Endodermal cell (in vitro differentiated cells): ENCODE data around the gene TRPM4. TPM values are rescaled to one million over a fixed set of nuclear protein-coding genes. Genes with fewer than 3 reads are reported as not detected.

Experiments used
- DNase-seq: peaks from one replicate; pipeline ENCODE4 v3.0.0-alpha.2; 2017
- H3K27ac ChIP-seq: 2 replicates; pipeline ENCODE4 v1.5.1; 2013; ENCODE audit warnings: mild to moderate bottlenecking, low read depth, low read length, moderate library complexity
- H3K27me3 ChIP-seq: 2 replicates; pipeline ENCODE4 v1.6.1; 2013; ENCODE audit warnings: mild to moderate bottlenecking, low read length, moderate library complexity; ENCODE audit not compliant: insufficient read depth, control insufficient read depth, poor library complexity, severe bottlenecking
- H3K36me3 ChIP-seq: 2 replicates; pipeline ENCODE4 v1.7.0; 2013; ENCODE audit warnings: mild to moderate bottlenecking, low read length, moderate library complexity; ENCODE audit not compliant: control insufficient read depth, insufficient read depth
- H3K4me1 ChIP-seq: one replicate; pipeline ENCODE4 v1.7.0; 2013; ENCODE audit warnings: low read length; ENCODE audit not compliant: control insufficient read depth, insufficient read depth
- H3K4me3 ChIP-seq: 2 replicates; pipeline ENCODE4 v1.5.1; 2013; ENCODE audit warnings: mild to moderate bottlenecking, low read length, moderate library complexity
- H3K9ac ChIP-seq: 2 replicates; pipeline ENCODE4 v1.6.1; 2013; ENCODE audit warnings: mild to moderate bottlenecking, low read length, moderate library complexity; ENCODE audit not compliant: poor library complexity, severe bottlenecking; ENCODE audit errors: extremely low read depth
- H3K9me3 ChIP-seq: 2 replicates; pipeline ENCODE4 v1.6.1; 2013; ENCODE audit warnings: mild to moderate bottlenecking, low read length, moderate library complexity; ENCODE audit not compliant: control insufficient read depth
- H3K27ac Mint-ChIP-seq: 2 replicates; pipeline ENCODE4 v1.8.0; 2020; ENCODE audit warnings: mixed read lengths
- H3K27me3 Mint-ChIP-seq: 2 replicates; pipeline ENCODE4 v1.8.0; 2021; ENCODE audit warnings: mild to moderate bottlenecking, mixed read lengths; ENCODE audit not compliant: insufficient read depth
- H3K36me3 Mint-ChIP-seq: 2 replicates; pipeline ENCODE4 v1.8.0; 2020; ENCODE audit warnings: low read depth, mixed read lengths
- H3K4me1 Mint-ChIP-seq: 2 replicates; pipeline ENCODE4 v1.8.0; 2020; ENCODE audit warnings: mixed read lengths
- H3K4me3 Mint-ChIP-seq: 2 replicates; pipeline ENCODE4 v1.8.0; 2020; ENCODE audit warnings: mild to moderate bottlenecking, moderate library complexity, mixed read lengths
- H3K9me3 Mint-ChIP-seq: 2 replicates; pipeline ENCODE4 v1.8.0; 2020; ENCODE audit warnings: mild to moderate bottlenecking, mixed read lengths
- CTCF ChIP-seq: fragments of 200-600 bp; sonication (generic); conservative IDR thresholded peaks from 2 replicates; pipeline ENCODE4 v1.5.0; 2021; ENCODE audit warnings: antibody characterized with exemption, mild to moderate bottlenecking
- whole genome bisulfite sequencing, 2 experiments: methylation state at CpG; one replicate each; pipeline versions ENCODE4 v1.1.5 to v1.1.7; 2013; ENCODE audit warnings: missing lambda C conversion rate in 2 of 2, mixed read lengths in 1 of 2; ENCODE audit not compliant: insufficient coverage in 1 of 2, insufficient read length in 1 of 2; 5-methylcytosine and 5-hydroxymethylcytosine counted together
- total RNA-seq, 2 donors: library from RNA; stranded (reverse); fragmentation: NEBNext Ultra II Directional in 1 of 2; extraction: Animal tissue kit (Norgen Biotek cat#: 25700) in 1 of 2; gene quantifications; 2 replicates in 1 of 2; 3 replicates in 1 of 2; pipeline ENCODE4 v1.2.1, GENCODE V29; 2021

TRPM4 gene
- total RNA-seq, 2 donors from 2014 or later, result 22.0 to 33.3 TPM

- peaks cover 6% of the 10 kb centered on the region for H3K4me1 ChIP-seq
- no peak within 1 kb of the TSS for H3K9ac ChIP-seq
- no peaks in the 10 kb centered on the region for H3K36me3 ChIP-seq
- H3K27me3 Mint-ChIP-seq, result peaks cover 71% of the 10 kb centered on the region
- 78 to 89% methylated on average over 9 to 19 of the region's 19 CpGs for WGBS, 2 experiments
- H3K27ac ChIP-seq, result no peak within 1 kb of the TSS
- H3K27me3 ChIP-seq, result peaks cover 14% of the 10 kb centered on the region
- no peak within 1 kb of the TSS for H3K4me3 ChIP-seq
- H3K9me3 Mint-ChIP-seq, result peaks cover 4% of the 10 kb centered on the region
- peaks cover 2% of the 10 kb centered on the region for H3K36me3 Mint-ChIP-seq
- H3K27ac Mint-ChIP-seq, result no peak within 1 kb of the TSS
- no peak within 1 kb of the TSS for H3K4me3 Mint-ChIP-seq
- no peak for DNase-seq
- TF ChIP-seq CTCF, result no peak
- H3K9me3 ChIP-seq, result no peaks in the 10 kb centered on the region
- H3K4me1 Mint-ChIP-seq, result peaks cover 12% of the 10 kb centered on the region
These were observed 2.4 kb upstream of the TRPM4 start, which contains the start of gene HRC for GRCh38 chr19:49155005-49155819. HRC (minus strand) TSS chr19:49155396; CDS start chr19:49155237, 159 bp downstream.

- Histone ChIP-seq H3K9ac (no peak overlapping the region), H3K4me1 (peaks cover 2% of the 10 kb centered on the region), H3K36me3 (no peaks in the 10 kb centered on the region), H3K9me3 (no peaks in the 10 kb centered on the region), H3K4me3 (no peak overlapping the region), H3K27me3 (peaks cover 14% of the 10 kb centered on the region), H3K27ac (no peak overlapping the region)
- Mint-ChIP-seq H3K36me3 (peaks cover 2% of the 10 kb centered on the region), H3K4me3 (no peak overlapping the region), H3K4me1 (peaks cover 12% of the 10 kb centered on the region), H3K27ac (no peak overlapping the region), H3K9me3 (peaks cover 4% of the 10 kb centered on the region), H3K27me3 (peaks cover 71% of the 10 kb centered on the region)
- 11 to 59% methylated on average over 2 to 4 of the region's 4 CpGs for WGBS, 2 experiments
- TF ChIP-seq CTCF, result no peak
- peak; percentile 63 for DNase-seq
These were observed 1.7 kb upstream of the TRPM4 start for GRCh38 chr19:49155820-49156346.

GRCh38 chr19:49160450-49161189, 3.0 kb downstream of the TRPM4 start:
- Mint-ChIP-seq H3K4me1 (peaks cover 9% of the 10 kb centered on the region), H3K27ac (no peak overlapping the region), H3K4me3 (no peak overlapping the region), H3K36me3 (peaks cover 2% of the 10 kb centered on the region), H3K27me3 (peaks cover 27% of the 10 kb centered on the region), H3K9me3 (no peaks in the 10 kb centered on the region)
- Histone ChIP-seq H3K9ac (no peak overlapping the region), H3K4me1 (no peaks in the 10 kb centered on the region), H3K27me3 (no peaks in the 10 kb centered on the region), H3K9me3 (no peaks in the 10 kb centered on the region), H3K4me3 (no peak overlapping the region), H3K27ac (no peak overlapping the region), H3K36me3 (no peaks in the 10 kb centered on the region)
- 93 to 94% methylated on average over 8 to 13 of the region's 13 CpGs for WGBS, 2 experiments
- DNase-seq, result no peak
- TF ChIP-seq CTCF, result no peak
